Smooth muscle cell (in vitro differentiated cells): ENCODE measurements around the gene ANLN. TPM values are rescaled to one million over a fixed set of nuclear protein-coding genes. Genes with fewer than 3 reads are reported as not detected.

Source experiments
- DNase-seq: peaks from one replicate; lab custom pipeline; 2025; ENCODE audit not compliant: unreplicated experiment; lab: John Stamatoyannopoulos, UW
- H2AFZ ChIP-seq: fragments of 200-600 bp; sonication (generic); 2 replicates; pipeline ENCODE4 v1.6.0; 2016; ENCODE audit warnings: antibody characterized with exemption, low read depth, mild to moderate bottlenecking
- H3F3A ChIP-seq: fragments of 200-600 bp; sonication (generic); 2 replicates; pipeline ENCODE4 v1.6.0; 2017; ENCODE audit warnings: antibody characterized with exemption, low read depth
- H3K27ac ChIP-seq: fragments of 200-600 bp; sonication (generic); 2 replicates; pipeline ENCODE4 v1.5.1; 2016; ENCODE audit warnings: low read depth, mild to moderate bottlenecking
- H3K27me3 ChIP-seq: fragments of 200-600 bp; sonication (generic); 2 replicates; pipeline ENCODE4 v1.6.1; 2016; ENCODE audit warnings: low read depth, mild to moderate bottlenecking
- H3K36me3 ChIP-seq: fragments of 200-600 bp; sonication (generic); 2 replicates; pipeline ENCODE4 v1.5.1; 2016; ENCODE audit warnings: low read depth
- H3K4me1 ChIP-seq: fragments of 200-600 bp; sonication (generic); 2 replicates; pipeline ENCODE4 v1.5.1; 2016; ENCODE audit warnings: low read depth
- H3K4me2 ChIP-seq: fragments of 200-600 bp; sonication (generic); 2 replicates; pipeline ENCODE4 v1.6.0; 2016; ENCODE audit warnings: mild to moderate bottlenecking
- H3K4me3 ChIP-seq: fragments of 200-600 bp; sonication (generic); 2 replicates; pipeline ENCODE4 v1.5.1; 2016; ENCODE audit warnings: mild to moderate bottlenecking
- H3K79me2 ChIP-seq: fragments of 200-600 bp; sonication (generic); 2 replicates; pipeline ENCODE4 v1.6.0; 2016; ENCODE audit warnings: low read depth, mild to moderate bottlenecking
- H3K9ac ChIP-seq: fragments of 200-600 bp; sonication (generic); 2 replicates; pipeline ENCODE4 v1.6.0; 2016; ENCODE audit warnings: low read depth
- H3K9me3 ChIP-seq: fragments of 200-600 bp; sonication (generic); replicated peaks from 2 replicates; pipeline ENCODE4 v1.5.1; 2016; ENCODE audit warnings: low read depth
- H4K20me1 ChIP-seq: fragments of 200-600 bp; sonication (generic); 2 replicates; pipeline ENCODE4 v1.6.0; 2016; ENCODE audit warnings: low read depth
- WGBS: methylation state at CpG from one replicate; pipeline ENCODE4 v1.1.7; 2016; ENCODE audit warnings: low lambda C conversion rate; 5-methylcytosine and 5-hydroxymethylcytosine counted together
- polyA plus RNA-seq: library from polyadenylated mRNA; unstranded; fragments of >200 nt; fragmentation: Nextera tagmentation; extraction: Ambion mirVana; gene quantifications from 2 replicates; pipeline ENCODE4 v1.2.1, GENCODE V29; 2016
- total RNA-seq: library from RNA; depleted of rRNA; stranded (reverse); fragments of >200 nt; gene quantifications from 2 replicates; pipeline ENCODE4 v1.2.3, GENCODE V29; 2014
- TF ChIP-seq, protein P1 (sequence below): fragments of 200-600 bp; sonication (generic); IDR thresholded peaks from 2 replicates; pipeline ENCODE4 v1.5.1; 2017; ENCODE audit warnings: borderline replicate concordance, mild to moderate bottlenecking, antibody characterized with exemption; ENCODE audit not compliant: insufficient read depth, poor library complexity, severe bottlenecking

The ANLN gene
- total and polyA plus RNA-seq, 2 experiments from 2014 or later, result 9.0 to 28.7 TPM

- Histone ChIP-seq H3K4me1 (no peaks in the 10 kb centered on the region), H3K9me3 (no peaks in the 10 kb centered on the region), H3K9ac (no peak overlapping the region), H3K4me3 (no peak overlapping the region), H3K4me2 (no peak overlapping the region), H4K20me1 (no peaks in the 10 kb centered on the region), H3K36me3 (no peaks in the 10 kb centered on the region), H3K79me2 (no peaks in the 10 kb centered on the region), H3K27me3 (no peaks in the 10 kb centered on the region), H3K27ac (no peak overlapping the region), H2AFZ (no peak overlapping the region), H3F3A (no peaks in the 10 kb centered on the region)
- TF ChIP-seq, protein P1, sequence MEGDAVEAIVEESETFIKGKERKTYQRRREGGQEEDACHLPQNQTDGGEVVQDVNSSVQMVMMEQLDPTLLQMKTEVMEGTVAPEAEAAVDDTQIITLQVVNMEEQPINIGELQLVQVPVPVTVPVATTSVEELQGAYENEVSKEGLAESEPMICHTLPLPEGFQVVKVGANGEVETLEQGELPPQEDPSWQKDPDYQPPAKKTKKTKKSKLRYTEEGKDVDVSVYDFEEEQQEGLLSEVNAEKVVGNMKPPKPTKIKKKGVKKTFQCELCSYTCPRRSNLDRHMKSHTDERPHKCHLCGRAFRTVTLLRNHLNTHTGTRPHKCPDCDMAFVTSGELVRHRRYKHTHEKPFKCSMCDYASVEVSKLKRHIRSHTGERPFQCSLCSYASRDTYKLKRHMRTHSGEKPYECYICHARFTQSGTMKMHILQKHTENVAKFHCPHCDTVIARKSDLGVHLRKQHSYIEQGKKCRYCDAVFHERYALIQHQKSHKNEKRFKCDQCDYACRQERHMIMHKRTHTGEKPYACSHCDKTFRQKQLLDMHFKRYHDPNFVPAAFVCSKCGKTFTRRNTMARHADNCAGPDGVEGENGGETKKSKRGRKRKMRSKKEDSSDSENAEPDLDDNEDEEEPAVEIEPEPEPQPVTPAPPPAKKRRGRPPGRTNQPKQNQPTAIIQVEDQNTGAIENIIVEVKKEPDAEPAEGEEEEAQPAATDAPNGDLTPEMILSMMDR, result no peak
- WGBS, result 92% methylated on average over 6 of the region's 6 CpGs
- no peak for DNase-seq
These were observed 43.3 kb upstream of the ANLN start for GRCh38 chr7:36346260-36346831.

GRCh38 chr7:36348256-36348655 is 41.4 kb upstream of the ANLN start:
- no peaks in the 10 kb centered on the region for H3K27me3 ChIP-seq
- H3F3A ChIP-seq, result no peaks in the 10 kb centered on the region
- no peak overlapping the region for H2AFZ ChIP-seq
- H3K4me1 ChIP-seq, result no peaks in the 10 kb centered on the region
- DNase-seq, result no peak
- no peaks in the 10 kb centered on the region for H3K79me2 ChIP-seq
- H3K9ac ChIP-seq, result no peak overlapping the region
- TF ChIP-seq, protein P1, result no peak
- no peaks in the 10 kb centered on the region for H4K20me1 ChIP-seq
- H3K4me2 ChIP-seq, result peak overlapping the region; percentile 4
- no peaks in the 10 kb centered on the region for H3K36me3 ChIP-seq
- H3K9me3 ChIP-seq, result no peaks in the 10 kb centered on the region
- no peak overlapping the region for H3K4me3 ChIP-seq
- no peak overlapping the region for H3K27ac ChIP-seq

- H2AFZ ChIP-seq, result no peak overlapping the region
- no peak for DNase-seq
- H3F3A ChIP-seq, result no peaks in the 10 kb centered on the region
- TF ChIP-seq, protein P1, result no peak
- no peaks in the 10 kb centered on the region for H4K20me1 ChIP-seq
- no peak overlapping the region for H3K4me3 ChIP-seq
- no peak overlapping the region for H3K27ac ChIP-seq
- no peaks in the 10 kb centered on the region for H3K79me2 ChIP-seq
- H3K36me3 ChIP-seq, result no peaks in the 10 kb centered on the region
- H3K27me3 ChIP-seq, result no peaks in the 10 kb centered on the region
- H3K9ac ChIP-seq, result no peak overlapping the region
- H3K4me1 ChIP-seq, result no peaks in the 10 kb centered on the region
- 89% methylated on average over 3 of the region's 3 CpGs for WGBS
- H3K9me3 ChIP-seq, result no peaks in the 10 kb centered on the region
- no peak overlapping the region for H3K4me2 ChIP-seq
These were observed 40.9 kb upstream of the ANLN start for GRCh38 chr7:36348771-36349170.

- Histone ChIP-seq H3K4me1 (no peaks in the 10 kb centered on the region), H3K9ac (no peak overlapping the region), H3F3A (no peaks in the 10 kb centered on the region), H3K27me3 (no peaks in the 10 kb centered on the region), H3K4me2 (no peak overlapping the region), H3K4me3 (no peak overlapping the region), H3K36me3 (no peaks in the 10 kb centered on the region), H4K20me1 (no peaks in the 10 kb centered on the region), H3K27ac (no peak overlapping the region), H3K9me3 (no peaks in the 10 kb centered on the region), H2AFZ (no peak overlapping the region), H3K79me2 (no peaks in the 10 kb centered on the region)
- TF ChIP-seq, protein P1, result no peak
- no peak for DNase-seq
- WGBS, result 89% methylated on average over 2 of the region's 2 CpGs
These were observed 40.0 kb upstream of the ANLN start for GRCh38 chr7:36349626-36350025.
